Large intestine (tissue), 3 donors: ENCODE measurements around the gene MRFAP1. TPM values are rescaled to one million over a fixed set of nuclear protein-coding genes. Genes with fewer than 3 reads are reported as not detected.
A peak's percentile ranks its signal among the peaks of the same experiment; 100 is the strongest.

Experiments used
- DNase-seq, 2 donors: peaks; one replicate each; pipeline versions ENCODE4 v3.0.0 to v3.0.0-alpha.2; 2013
- H3K27ac ChIP-seq: one replicate; pipeline ENCODE4 v1.5.1; 2013; ENCODE audit warnings: low read length
- H3K27me3 ChIP-seq: 2 replicates; pipeline ENCODE4 v1.6.1; 2013; ENCODE audit warnings: low read length; ENCODE audit not compliant: control insufficient read depth, insufficient read depth
- H3K36me3 ChIP-seq: 2 replicates; pipeline ENCODE4 v1.6.1; 2013; ENCODE audit warnings: low read length; ENCODE audit not compliant: control insufficient read depth, insufficient read depth
- H3K4me1 ChIP-seq: one replicate; pipeline ENCODE4 v1.6.1; 2013; ENCODE audit warnings: low read length; ENCODE audit not compliant: control insufficient read depth, insufficient read depth
- H3K4me3 ChIP-seq: one replicate; pipeline ENCODE4 v1.5.1; 2013; ENCODE audit warnings: low read length
- H3K9me3 ChIP-seq: one replicate; pipeline ENCODE4 v1.6.1; 2013; ENCODE audit warnings: mild to moderate bottlenecking, low read depth, low read length, moderate library complexity; ENCODE audit not compliant: control insufficient read depth
- WGBS: methylation state at CpG from one replicate; pipeline ENCODE4 v1.1.5; 2013; ENCODE audit warnings: low lambda C conversion rate; ENCODE audit not compliant: insufficient coverage; 5-methylcytosine and 5-hydroxymethylcytosine counted together
- polyA plus RNA-seq: library from polyadenylated mRNA; unstranded; fragments of 120-200 nt; gene quantifications from one replicate; pipeline ENCODE4 v1.2.1, GENCODE V29; 2013

The MRFAP1 gene
- polyA plus RNA-seq, 1 donor, result 244 TPM

- Histone ChIP-seq H3K27me3 (no peaks in the 10 kb centered on the region), H3K4me1 (peaks cover 38% of the 10 kb centered on the region), H3K9me3 (no peaks in the 10 kb centered on the region), H3K4me3 (no peak overlapping the region), H3K36me3 (no peaks in the 10 kb centered on the region), H3K27ac (peak overlapping the region; percentile 73)
- peak in 1 of 2 donors; percentile 74 for DNase-seq
- WGBS, result no CpG with 5 or more reads among the region's 15 CpGs
Observed at GRCh38 chr4:6689506-6689960, 49.0 kb downstream of the MRFAP1 start.

Other genes starting within 250 kb of the MRFAP1 start
- gene PPP2R2C, start 168.1 kb upstream of the MRFAP1 start, polyA plus RNA-seq, result 3.9 TPM
- 18.2 TPM for gene MAN2B2, start 65.5 kb upstream of the MRFAP1 start, polyA plus RNA-seq
- 5.0 TPM for gene S100P, start 53.2 kb downstream of the MRFAP1 start, polyA plus RNA-seq
- 64.1 TPM for gene MRFAP1L1, start 69.2 kb downstream of the MRFAP1 start, polyA plus RNA-seq
- 14.8 TPM for gene BLOC1S4, start 75.5 kb downstream of the MRFAP1 start, polyA plus RNA-seq
- 23.5 TPM for gene KIAA0232, start 142.0 kb downstream of the MRFAP1 start, polyA plus RNA-seq